NCI-H2227 (cell line): ENCODE measurements around the gene UBXN4.
"Not testable (repeated sequence)": the region's sequence is repeated elsewhere in the genome, so short reads cannot be mapped to it uniquely, and the experiment has no call there.

ENCODE experiments used
- DNase-seq: peaks from one replicate; lab custom pipeline; 2025; ENCODE audit not compliant: unreplicated experiment; lab: John Stamatoyannopoulos, UW

The UBXN4 gene

GRCh38 chr2:135741395-135742324 lies at the start of gene UBXN4:
Gene UBXN4 (plus strand): TSS chr2:135741855. CDS start chr2:135741930, 75 bp downstream.
- peak; percentile 100 for DNase-seq

- DNase-seq: no peak
These were observed 46.9 kb upstream of the UBXN4 start for GRCh38 chr2:135694711-135695110.

GRCh38 chr2:135698838-135699237 lies 42.8 kb upstream of the UBXN4 start:
- DNase-seq: no peak

GRCh38 chr2:135701442-135701841 lies 40.2 kb upstream of the UBXN4 start:
- no peak for DNase-seq

GRCh38 chr2:135703300-135703699 lies 38.4 kb upstream of the UBXN4 start:
- DNase-seq: no peak

- not testable (repeated sequence) for DNase-seq
These were observed 37.6 kb upstream of the UBXN4 start for GRCh38 chr2:135704075-135704474.

- DNase-seq: no peak
These were observed 33.5 kb upstream of the UBXN4 start for GRCh38 chr2:135708159-135708558.

GRCh38 chr2:135709992-135710391 lies 31.7 kb upstream of the UBXN4 start:
- DNase-seq: peak; percentile 72

- not testable (repeated sequence) for DNase-seq
These were observed 26.6 kb upstream of the UBXN4 start for GRCh38 chr2:135715086-135715485.

GRCh38 chr2:135728064-135728743 lies 13.5 kb upstream of the UBXN4 start:
- DNase-seq: no peak

- no peak for DNase-seq
These were observed 9.1 kb upstream of the UBXN4 start for GRCh38 chr2:135732561-135732960.

- DNase-seq: no peak
These were observed 8.6 kb upstream of the UBXN4 start for GRCh38 chr2:135733045-135733444.

- DNase-seq: no peak
These were observed 5.1 kb upstream of the UBXN4 start for GRCh38 chr2:135736546-135736945.

GRCh38 chr2:135740206-135740605 lies 1.4 kb upstream of the UBXN4 start:
- DNase-seq: no peak

- DNase-seq: no peak
These were observed 636 bp upstream of the UBXN4 start for GRCh38 chr2:135741043-135741394.

- peak; percentile 74 for DNase-seq
These were observed 686 bp downstream of the UBXN4 start for GRCh38 chr2:135742325-135742757.

GRCh38 chr2:135743860-135744259 lies 2.2 kb downstream of the UBXN4 start:
- no peak for DNase-seq

- peak; percentile 63 for DNase-seq
These were observed 3.2 kb downstream of the UBXN4 start for GRCh38 chr2:135744760-135745314.

- DNase-seq: no peak
These were observed 3.9 kb downstream of the UBXN4 start for GRCh38 chr2:135745545-135745944.

- DNase-seq: no peak
These were observed 13.9 kb downstream of the UBXN4 start for GRCh38 chr2:135755573-135755972.

- DNase-seq: no peak
These were observed 15.0 kb downstream of the UBXN4 start for GRCh38 chr2:135756692-135757091.

- DNase-seq: no peak
These were observed 20.4 kb downstream of the UBXN4 start for GRCh38 chr2:135762022-135762421.
